Smooth muscle cell (in vitro differentiated cells): Measurements from ENCODE around the gene LBX2. TPM values are rescaled to one million over a fixed set of nuclear protein-coding genes. Genes with fewer than 3 reads are reported as not detected.
A peak's percentile ranks its signal among the peaks of the same experiment; 100 is the strongest.

Source experiments
- DNase-seq: peaks from one replicate; lab custom pipeline; 2025; ENCODE audit not compliant: unreplicated experiment; lab: John Stamatoyannopoulos, UW
- H2AFZ ChIP-seq: fragments of 200-600 bp; sonication (generic); 2 replicates; pipeline ENCODE4 v1.6.0; 2016; ENCODE audit warnings: antibody characterized with exemption, low read depth, mild to moderate bottlenecking
- H3F3A ChIP-seq: fragments of 200-600 bp; sonication (generic); 2 replicates; pipeline ENCODE4 v1.6.0; 2017; ENCODE audit warnings: antibody characterized with exemption, low read depth
- H3K27ac ChIP-seq: fragments of 200-600 bp; sonication (generic); 2 replicates; pipeline ENCODE4 v1.5.1; 2016; ENCODE audit warnings: low read depth, mild to moderate bottlenecking
- H3K27me3 ChIP-seq: fragments of 200-600 bp; sonication (generic); 2 replicates; pipeline ENCODE4 v1.6.1; 2016; ENCODE audit warnings: low read depth, mild to moderate bottlenecking
- H3K36me3 ChIP-seq: fragments of 200-600 bp; sonication (generic); 2 replicates; pipeline ENCODE4 v1.5.1; 2016; ENCODE audit warnings: low read depth
- H3K4me1 ChIP-seq: fragments of 200-600 bp; sonication (generic); 2 replicates; pipeline ENCODE4 v1.5.1; 2016; ENCODE audit warnings: low read depth
- H3K4me2 ChIP-seq: fragments of 200-600 bp; sonication (generic); 2 replicates; pipeline ENCODE4 v1.6.0; 2016; ENCODE audit warnings: mild to moderate bottlenecking
- H3K4me3 ChIP-seq: fragments of 200-600 bp; sonication (generic); 2 replicates; pipeline ENCODE4 v1.5.1; 2016; ENCODE audit warnings: mild to moderate bottlenecking
- H3K79me2 ChIP-seq: fragments of 200-600 bp; sonication (generic); 2 replicates; pipeline ENCODE4 v1.6.0; 2016; ENCODE audit warnings: low read depth, mild to moderate bottlenecking
- H3K9ac ChIP-seq: fragments of 200-600 bp; sonication (generic); 2 replicates; pipeline ENCODE4 v1.6.0; 2016; ENCODE audit warnings: low read depth
- H3K9me3 ChIP-seq: fragments of 200-600 bp; sonication (generic); replicated peaks from 2 replicates; pipeline ENCODE4 v1.5.1; 2016; ENCODE audit warnings: low read depth
- H4K20me1 ChIP-seq: fragments of 200-600 bp; sonication (generic); 2 replicates; pipeline ENCODE4 v1.6.0; 2016; ENCODE audit warnings: low read depth
- CTCF ChIP-seq: fragments of 200-600 bp; sonication (generic); IDR thresholded peaks from 2 replicates; pipeline ENCODE4 v1.5.1; 2017; ENCODE audit warnings: borderline replicate concordance, mild to moderate bottlenecking, antibody characterized with exemption; ENCODE audit not compliant: insufficient read depth, poor library complexity, severe bottlenecking
- WGBS: methylation state at CpG from one replicate; pipeline ENCODE4 v1.1.7; 2016; ENCODE audit warnings: low lambda C conversion rate; 5-methylcytosine and 5-hydroxymethylcytosine counted together
- polyA plus RNA-seq: library from polyadenylated mRNA; unstranded; fragments of >200 nt; fragmentation: Nextera tagmentation; extraction: Ambion mirVana; gene quantifications from 2 replicates; pipeline ENCODE4 v1.2.1, GENCODE V29; 2016
- total RNA-seq: library from RNA; depleted of rRNA; stranded (reverse); fragments of >200 nt; gene quantifications from 2 replicates; pipeline ENCODE4 v1.2.3, GENCODE V29; 2014

The LBX2 gene
- total and polyA plus RNA-seq, 2 experiments from 2014 or later = 1.5 to 2.4 TPM

- H4K20me1 ChIP-seq = no peaks in the 10 kb centered on the region
- no peaks in the 10 kb centered on the region for H3K9me3 ChIP-seq
- peak within 1 kb of the TSS; percentile 63 for H3K4me3 ChIP-seq
- peaks cover 20% of the 10 kb centered on the region for H3K4me1 ChIP-seq
- peaks cover 21% of the 10 kb centered on the region for H3F3A ChIP-seq
- DNase-seq = peak; percentile 87
- H2AFZ ChIP-seq = peak within 1 kb of the TSS; percentile 62
- H3K9ac ChIP-seq = peak within 1 kb of the TSS; percentile 81
- peak within 1 kb of the TSS; percentile 98 for H3K27ac ChIP-seq
- 2% methylated on average over 40 of the region's 40 CpGs for WGBS
- no peaks in the 10 kb centered on the region for H3K36me3 ChIP-seq
- TF ChIP-seq CTCF = no peak
- H3K27me3 ChIP-seq = no peaks in the 10 kb centered on the region
- peak within 1 kb of the TSS; percentile 95 for H3K4me2 ChIP-seq
- H3K79me2 ChIP-seq = peaks cover 27% of the 10 kb centered on the region
Measured at GRCh38 chr2:74454654-74455511, 44.5 kb downstream of the LBX2 start, which contains the start of gene INO80B. TSS of gene INO80B (plus strand) at chr2:74455087. CDS start at chr2:74455117, 30 bp downstream.

- Histone ChIP-seq H3K9me3 (no peaks in the 10 kb centered on the region), H3K79me2 (peaks cover 6% of the 10 kb centered on the region), H3K9ac (no peak overlapping the region), H3F3A (peaks cover 8% of the 10 kb centered on the region), H3K4me2 (no peak overlapping the region), H3K4me1 (peaks cover 4% of the 10 kb centered on the region), H3K27me3 (no peaks in the 10 kb centered on the region), H2AFZ (no peak overlapping the region), H3K4me3 (no peak overlapping the region), H3K36me3 (no peaks in the 10 kb centered on the region), H3K27ac (no peak overlapping the region), H4K20me1 (no peaks in the 10 kb centered on the region)
- 81% methylated on average over 3 of the region's 3 CpGs for WGBS
- TF ChIP-seq CTCF = no peak
- no peak for DNase-seq
Measured at GRCh38 chr2:74450570-74451190, 48.7 kb downstream of the LBX2 start.

GRCh38 chr2:74448771-74449170 lies 50.6 kb downstream of the LBX2 start:
- Histone ChIP-seq H3K27ac (no peak overlapping the region), H3K79me2 (no peaks in the 10 kb centered on the region), H3K9ac (no peak overlapping the region), H4K20me1 (no peaks in the 10 kb centered on the region), H3K27me3 (no peaks in the 10 kb centered on the region), H3K36me3 (no peaks in the 10 kb centered on the region), H3K4me1 (no peaks in the 10 kb centered on the region), H3F3A (peaks cover 8% of the 10 kb centered on the region), H3K4me3 (no peak overlapping the region), H3K9me3 (no peaks in the 10 kb centered on the region), H2AFZ (no peak overlapping the region), H3K4me2 (no peak overlapping the region)
- no peak for DNase-seq
- no peak for TF ChIP-seq CTCF
- 79% methylated on average over 2 of the region's 2 CpGs for WGBS

Other genes starting within 250 kb of the LBX2 start
- 0.99 and 3.1 TPM in 2 replicates for gene SLC4A5, start 156.2 kb downstream of the LBX2 start, total RNA-seq
- gene SLC4A5, start 156.2 kb downstream of the LBX2 start, polyA plus RNA-seq = 0.46 and 1.5 TPM in 2 replicates
- gene DCTN1, start 119.3 kb downstream of the LBX2 start, total RNA-seq = 60.7 and 65.8 TPM in 2 replicates
- gene DCTN1, start 119.3 kb downstream of the LBX2 start, polyA plus RNA-seq = 98.3 and 105 TPM in 2 replicates
- 0.54 and 1.3 TPM in 2 replicates for gene C2orf81, start 78.0 kb downstream of the LBX2 start, total RNA-seq
- gene C2orf81, start 78.0 kb downstream of the LBX2 start, polyA plus RNA-seq = 2.4 and 3.5 TPM in 2 replicates
- gene WDR54, start 77.9 kb downstream of the LBX2 start, total RNA-seq = 35.0 and 52.3 TPM in 2 replicates
- 59.2 and 84.5 TPM in 2 replicates for gene WDR54, start 77.9 kb downstream of the LBX2 start, polyA plus RNA-seq
- gene RTKN, start 57.7 kb downstream of the LBX2 start, total RNA-seq = 31.4 and 32.5 TPM in 2 replicates
- gene RTKN, start 57.7 kb downstream of the LBX2 start, polyA plus RNA-seq = 60.5 and 69.7 TPM in 2 replicates
- 4.7 and 8.0 TPM in 2 replicates for gene INO80B, start 44.5 kb downstream of the LBX2 start, total RNA-seq
- gene INO80B, start 44.5 kb downstream of the LBX2 start, polyA plus RNA-seq = 10.4 and 23.0 TPM in 2 replicates
- 63.9 and 90.8 TPM in 2 replicates for gene WBP1, start 41.2 kb downstream of the LBX2 start, total RNA-seq
- 117 and 123 TPM in 2 replicates for gene WBP1, start 41.2 kb downstream of the LBX2 start, polyA plus RNA-seq
- gene MOGS, start 34.2 kb downstream of the LBX2 start, total RNA-seq = 46.2 and 49.0 TPM in 2 replicates
- gene MOGS, start 34.2 kb downstream of the LBX2 start, polyA plus RNA-seq = 38.3 and 45.5 TPM in 2 replicates
- gene MRPL53, start 26.9 kb downstream of the LBX2 start, total RNA-seq = 12.0 and 18.2 TPM in 2 replicates
- gene MRPL53, start 26.9 kb downstream of the LBX2 start, polyA plus RNA-seq = 76.8 and 85.4 TPM in 2 replicates
- 5.5 and 8.0 TPM in 2 replicates for gene CCDC142, start 16.6 kb downstream of the LBX2 start, total RNA-seq
- gene CCDC142, start 16.6 kb downstream of the LBX2 start, polyA plus RNA-seq = 7.7 and 10.8 TPM in 2 replicates
- gene TTC31, start 16.5 kb downstream of the LBX2 start, total RNA-seq = 18.7 and 23.3 TPM in 2 replicates
- gene TTC31, start 16.5 kb downstream of the LBX2 start, polyA plus RNA-seq = 17.3 and 19.9 TPM in 2 replicates
- gene PCGF1, start 8.1 kb upstream of the LBX2 start, total RNA-seq = 19.1 and 23.7 TPM in 2 replicates
- gene PCGF1, start 8.1 kb upstream of the LBX2 start, polyA plus RNA-seq = 29.3 and 34.3 TPM in 2 replicates
- gene TLX2, start 14.8 kb upstream of the LBX2 start, total RNA-seq = not detected in 2 replicates
- 0.80 TPM in 1 of 2 replicates, not detected in the other for gene TLX2, start 14.8 kb upstream of the LBX2 start, polyA plus RNA-seq
- gene DQX1, start 26.6 kb upstream of the LBX2 start, total RNA-seq = 0.09 and 0.27 TPM in 2 replicates
- gene DQX1, start 26.6 kb upstream of the LBX2 start, polyA plus RNA-seq = 0.57 TPM in 1 of 2 replicates, not detected in the other
- gene AUP1, start 30.1 kb upstream of the LBX2 start, total RNA-seq = 83.4 and 104 TPM in 2 replicates
- gene AUP1, start 30.1 kb upstream of the LBX2 start, polyA plus RNA-seq = 138 and 170 TPM in 2 replicates
- 19.1 and 19.2 TPM in 2 replicates for gene HTRA2, start 30.3 kb upstream of the LBX2 start, total RNA-seq
- 30.4 and 35.2 TPM in 2 replicates for gene HTRA2, start 30.3 kb upstream of the LBX2 start, polyA plus RNA-seq
- gene LOXL3, start 54.3 kb upstream of the LBX2 start, total RNA-seq = 123 and 139 TPM in 2 replicates
- 109 and 190 TPM in 2 replicates for gene LOXL3, start 54.3 kb upstream of the LBX2 start, polyA plus RNA-seq
- 11.7 and 17.8 TPM in 2 replicates for gene DOK1, start 55.1 kb upstream of the LBX2 start, total RNA-seq
- 32.9 and 41.3 TPM in 2 replicates for gene DOK1, start 55.1 kb upstream of the LBX2 start, polyA plus RNA-seq
- 1.2 TPM in 2 replicates for gene M1AP, start 148.7 kb upstream of the LBX2 start, total RNA-seq
- gene M1AP, start 148.7 kb upstream of the LBX2 start, polyA plus RNA-seq = 1.0 and 2.8 TPM in 2 replicates
- gene SEMA4F, start 154.6 kb upstream of the LBX2 start, total RNA-seq = 8.5 and 10.1 TPM in 2 replicates
- 14.2 and 16.7 TPM in 2 replicates for gene SEMA4F, start 154.6 kb upstream of the LBX2 start, polyA plus RNA-seq